ENCODE data around the gene SPRR1A.

The SPRR1A gene

DNA sequence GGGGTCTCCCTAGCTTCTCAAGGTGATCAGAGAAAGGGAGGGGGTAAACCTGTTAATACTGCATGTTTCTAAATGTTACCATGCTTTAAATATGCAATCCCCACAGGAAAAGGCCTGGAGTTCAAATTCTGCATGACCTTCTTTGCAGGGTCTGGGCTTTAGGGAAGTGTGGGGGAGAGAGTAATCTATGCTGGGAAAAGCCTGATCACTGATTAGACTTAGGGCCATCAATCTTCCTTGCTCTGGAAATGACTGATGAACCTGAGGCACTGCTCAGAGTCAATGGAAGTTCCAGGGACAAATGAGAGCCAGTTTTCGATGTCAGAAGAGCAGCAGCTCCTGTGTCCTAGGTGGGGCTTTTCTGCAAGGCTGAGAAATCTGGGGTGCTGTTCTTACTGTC is 3.2 kb upstream of the SPRR1A start:
- H3F3A ChIP-seq (ENCODE audit: insufficient read depth, low read length) = no peaks in the 10 kb centered on the region
- H4K20me1 ChIP-seq (ENCODE audit: insufficient read depth, low read length) = no peaks in the 10 kb centered on the region
- no peak overlapping the region for H3K9ac ChIP-seq (ENCODE audit: low read length)
- no peak overlapping the region for H2AFZ ChIP-seq (ENCODE audit: low read length)
- H3K27ac ChIP-seq (ENCODE audit: low read length) = no peak overlapping the region
- H3K36me3 ChIP-seq (replicated peaks; ENCODE audit: insufficient read depth, low read length) = no peaks in the 10 kb centered on the region
- H3K4me3 ChIP-seq (ENCODE audit: low read length) = no peak overlapping the region
- no peaks in the 10 kb centered on the region for H3K27me3 ChIP-seq (replicated peaks; ENCODE audit: insufficient read depth, low read length)
- TF ChIP-seq EZH2 (optimal IDR thresholded peaks at IDR 0.05; ENCODE audit: low read depth, low read length) (no peak), EZH2phosphoT487 (IDR thresholded peaks at IDR 0.05; ENCODE audit: low read length) (no peak)
- TF ChIP-seq, protein P1, sequence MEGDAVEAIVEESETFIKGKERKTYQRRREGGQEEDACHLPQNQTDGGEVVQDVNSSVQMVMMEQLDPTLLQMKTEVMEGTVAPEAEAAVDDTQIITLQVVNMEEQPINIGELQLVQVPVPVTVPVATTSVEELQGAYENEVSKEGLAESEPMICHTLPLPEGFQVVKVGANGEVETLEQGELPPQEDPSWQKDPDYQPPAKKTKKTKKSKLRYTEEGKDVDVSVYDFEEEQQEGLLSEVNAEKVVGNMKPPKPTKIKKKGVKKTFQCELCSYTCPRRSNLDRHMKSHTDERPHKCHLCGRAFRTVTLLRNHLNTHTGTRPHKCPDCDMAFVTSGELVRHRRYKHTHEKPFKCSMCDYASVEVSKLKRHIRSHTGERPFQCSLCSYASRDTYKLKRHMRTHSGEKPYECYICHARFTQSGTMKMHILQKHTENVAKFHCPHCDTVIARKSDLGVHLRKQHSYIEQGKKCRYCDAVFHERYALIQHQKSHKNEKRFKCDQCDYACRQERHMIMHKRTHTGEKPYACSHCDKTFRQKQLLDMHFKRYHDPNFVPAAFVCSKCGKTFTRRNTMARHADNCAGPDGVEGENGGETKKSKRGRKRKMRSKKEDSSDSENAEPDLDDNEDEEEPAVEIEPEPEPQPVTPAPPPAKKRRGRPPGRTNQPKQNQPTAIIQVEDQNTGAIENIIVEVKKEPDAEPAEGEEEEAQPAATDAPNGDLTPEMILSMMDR (IDR thresholded peaks at IDR 0.05; ENCODE audit: low read length) = no peak
- no peaks in the 10 kb centered on the region for H3K4me1 ChIP-seq (ENCODE audit: low read length)
- DNase-seq = no peak
- H3K9me2 ChIP-seq (replicated peaks; ENCODE audit: insufficient read depth, low read length) = no peaks in the 10 kb centered on the region
- H3K79me2 ChIP-seq (ENCODE audit: low read length) = no peaks in the 10 kb centered on the region
- H3K9me3 ChIP-seq (replicated peaks; ENCODE audit: insufficient read depth, low read length) = no peaks in the 10 kb centered on the region
- no peak overlapping the region for H3K4me2 ChIP-seq (ENCODE audit: low read depth, low read length)

DNA sequence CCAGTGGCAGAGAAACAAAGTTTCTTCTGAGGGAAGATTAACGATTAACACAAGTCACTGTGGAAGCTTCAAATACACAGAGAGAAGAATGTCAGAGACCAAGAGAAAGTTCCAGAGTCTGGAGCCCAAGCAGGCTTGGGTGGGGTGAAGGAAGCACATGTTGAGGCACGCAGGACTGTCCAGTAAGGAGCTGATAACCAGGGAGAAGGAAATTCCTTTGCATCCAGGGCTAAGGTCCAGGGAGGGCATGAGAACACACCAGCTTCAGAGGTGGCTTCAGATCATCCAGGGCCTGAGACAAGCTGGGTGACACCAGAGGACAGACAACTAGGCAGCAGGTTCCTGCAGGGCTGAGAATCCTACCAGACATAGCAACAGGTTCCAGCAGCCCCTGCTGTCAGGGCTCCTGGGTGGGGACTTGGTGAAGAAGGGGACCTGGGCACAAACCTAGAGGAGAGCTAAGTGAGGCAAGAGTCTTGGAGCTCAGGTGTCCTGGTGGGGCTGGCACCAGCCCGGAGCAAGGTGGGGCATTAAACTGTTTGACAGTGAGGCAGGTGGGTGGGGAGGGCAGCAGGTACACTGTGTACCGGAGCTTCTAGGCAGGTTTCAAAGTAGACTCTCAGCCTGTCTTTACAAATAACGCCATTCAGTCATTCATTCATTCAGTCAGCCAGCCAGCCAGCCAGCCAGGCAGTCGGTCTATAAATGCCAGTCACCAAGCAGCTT is 2.6 kb upstream of the SPRR1A start:
- H4K20me1 ChIP-seq (ENCODE audit: insufficient read depth, low read length) = no peaks in the 10 kb centered on the region
- DNase-seq = no peak
- H3K4me2 ChIP-seq (ENCODE audit: low read depth, low read length) = no peak overlapping the region
- H3F3A ChIP-seq (ENCODE audit: insufficient read depth, low read length) = no peaks in the 10 kb centered on the region
- no peak overlapping the region for H3K27ac ChIP-seq (ENCODE audit: low read length)
- H3K4me1 ChIP-seq (ENCODE audit: low read length) = no peaks in the 10 kb centered on the region
- H3K36me3 ChIP-seq (replicated peaks; ENCODE audit: insufficient read depth, low read length) = no peaks in the 10 kb centered on the region
- H3K9ac ChIP-seq (ENCODE audit: low read length) = no peak overlapping the region
- H3K9me2 ChIP-seq (replicated peaks; ENCODE audit: insufficient read depth, low read length) = no peaks in the 10 kb centered on the region
- no peaks in the 10 kb centered on the region for H3K27me3 ChIP-seq (replicated peaks; ENCODE audit: insufficient read depth, low read length)
- H3K4me3 ChIP-seq (ENCODE audit: low read length) = no peak overlapping the region
- H3K79me2 ChIP-seq (ENCODE audit: low read length) = no peaks in the 10 kb centered on the region
- no peak overlapping the region for H2AFZ ChIP-seq (ENCODE audit: low read length)
- no peaks in the 10 kb centered on the region for H3K9me3 ChIP-seq (replicated peaks; ENCODE audit: insufficient read depth, low read length)
- TF ChIP-seq EZH2 (optimal IDR thresholded peaks at IDR 0.05; ENCODE audit: low read depth, low read length) (no peak), EZH2phosphoT487 (IDR thresholded peaks at IDR 0.05; ENCODE audit: low read length) (no peak)
- TF ChIP-seq, protein P1 (IDR thresholded peaks at IDR 0.05; ENCODE audit: low read length) = no peak

- no peak for DNase-seq
- no peaks in the 10 kb centered on the region for H3K27me3 ChIP-seq (replicated peaks; ENCODE audit: insufficient read depth, low read length)
- no peak overlapping the region for H3K27ac ChIP-seq (ENCODE audit: low read length)
- no peaks in the 10 kb centered on the region for H3K36me3 ChIP-seq (replicated peaks; ENCODE audit: insufficient read depth, low read length)
- H3K4me1 ChIP-seq (ENCODE audit: low read length) = no peaks in the 10 kb centered on the region
- no peaks in the 10 kb centered on the region for H3K9me2 ChIP-seq (replicated peaks; ENCODE audit: insufficient read depth, low read length)
- TF ChIP-seq EZH2 (optimal IDR thresholded peaks at IDR 0.05; ENCODE audit: low read depth, low read length) (no peak), EZH2phosphoT487 (IDR thresholded peaks at IDR 0.05; ENCODE audit: low read length) (no peak)
- TF ChIP-seq, protein P1 (IDR thresholded peaks at IDR 0.05; ENCODE audit: low read length) = no peak
- no peaks in the 10 kb centered on the region for H3K79me2 ChIP-seq (ENCODE audit: low read length)
- H3K9ac ChIP-seq (ENCODE audit: low read length) = no peak overlapping the region
- H2AFZ ChIP-seq (ENCODE audit: low read length) = no peak overlapping the region
- H3K4me2 ChIP-seq (ENCODE audit: low read depth, low read length) = no peak overlapping the region
- no peak overlapping the region for H3K4me3 ChIP-seq (ENCODE audit: low read length)
- no peaks in the 10 kb centered on the region for H3K9me3 ChIP-seq (replicated peaks; ENCODE audit: insufficient read depth, low read length)
- no peaks in the 10 kb centered on the region for H3F3A ChIP-seq (ENCODE audit: insufficient read depth, low read length)
- H4K20me1 ChIP-seq (ENCODE audit: insufficient read depth, low read length) = no peaks in the 10 kb centered on the region
Measured at GRCh38 chr1:152982076-152982475, 1.8 kb upstream of the SPRR1A start.
